ENCODE data around the gene PRR23E.

DNA sequence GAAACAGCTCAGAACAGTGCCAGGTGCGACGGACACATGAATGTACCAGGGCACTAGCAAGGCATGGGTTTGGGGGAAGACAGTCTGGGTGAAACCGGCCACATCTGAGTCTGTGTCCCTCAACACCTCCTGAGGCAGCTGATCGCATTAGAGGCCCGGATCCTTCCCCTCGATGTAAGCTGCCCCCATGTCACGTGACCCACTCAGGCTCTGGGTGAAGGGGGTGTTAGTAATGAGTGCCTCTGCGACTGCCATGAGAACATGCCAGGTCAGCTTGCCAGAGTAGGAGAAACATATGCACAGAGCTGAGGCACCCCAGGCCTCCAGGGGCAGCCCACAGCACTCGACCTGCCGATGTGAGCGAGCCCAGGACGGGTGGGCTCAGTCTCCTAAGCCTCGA lies 29.7 kb downstream of the PRR23E start:
- TF ChIP-seq, protein P1, sequence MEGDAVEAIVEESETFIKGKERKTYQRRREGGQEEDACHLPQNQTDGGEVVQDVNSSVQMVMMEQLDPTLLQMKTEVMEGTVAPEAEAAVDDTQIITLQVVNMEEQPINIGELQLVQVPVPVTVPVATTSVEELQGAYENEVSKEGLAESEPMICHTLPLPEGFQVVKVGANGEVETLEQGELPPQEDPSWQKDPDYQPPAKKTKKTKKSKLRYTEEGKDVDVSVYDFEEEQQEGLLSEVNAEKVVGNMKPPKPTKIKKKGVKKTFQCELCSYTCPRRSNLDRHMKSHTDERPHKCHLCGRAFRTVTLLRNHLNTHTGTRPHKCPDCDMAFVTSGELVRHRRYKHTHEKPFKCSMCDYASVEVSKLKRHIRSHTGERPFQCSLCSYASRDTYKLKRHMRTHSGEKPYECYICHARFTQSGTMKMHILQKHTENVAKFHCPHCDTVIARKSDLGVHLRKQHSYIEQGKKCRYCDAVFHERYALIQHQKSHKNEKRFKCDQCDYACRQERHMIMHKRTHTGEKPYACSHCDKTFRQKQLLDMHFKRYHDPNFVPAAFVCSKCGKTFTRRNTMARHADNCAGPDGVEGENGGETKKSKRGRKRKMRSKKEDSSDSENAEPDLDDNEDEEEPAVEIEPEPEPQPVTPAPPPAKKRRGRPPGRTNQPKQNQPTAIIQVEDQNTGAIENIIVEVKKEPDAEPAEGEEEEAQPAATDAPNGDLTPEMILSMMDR (IDR thresholded peaks at IDR 0.05) = no peak
- TF ChIP-seq POLR2A (IDR thresholded peaks at IDR 0.05) = no peak
